Naive thymus-derived CD4-positive, alpha-beta T cell (primary cell): ENCODE results near the gene PPIL6. TPM values are rescaled to one million over a fixed set of nuclear protein-coding genes. Genes with fewer than 3 reads are reported as not detected.

Experiments used
- ATAC-seq: fragments of 150-1000 bp; cut with Tn5 transposase; 2 replicates; pipeline ENCODE4 v1.10.0; 2021; ENCODE audit warnings: mild to moderate bottlenecking, moderate library complexity
- CTCF ChIA-PET: fragments of 350-600 bp; sonication (Branson Sonifier 250); formaldehyde crosslinking; loops from one replicate; lab custom pipeline; 2021; ENCODE audit warnings: antibody characterized with exemption; lab: Charles Lee
- POLR2A ChIA-PET: fragments of 350-600 bp; sonication (Branson Sonifier 250); formaldehyde crosslinking; loops from one replicate; lab custom pipeline; 2021; ENCODE audit warnings: antibody characterized with exemption, inconsistent platforms; lab: Charles Lee
- DNase-seq, 9 donors: peaks; one replicate each; pipeline versions ENCODE4 v3.0.0 to v3.0.0-alpha.2; 2020 to 2022; ENCODE audit warnings: mixed read lengths in 1 of 9
- H3K27ac ChIP-seq: one replicate; pipeline ENCODE4 v1.7.0; 2013; ENCODE audit warnings: mild to moderate bottlenecking, low read depth, low read length, moderate library complexity
- H3K27me3 ChIP-seq, 2 donors: one replicate each; pipeline ENCODE4 v1.7.0; 2013; ENCODE audit warnings: low read length in 2 of 2, mild to moderate bottlenecking in 2 of 2, moderate library complexity in 2 of 2; ENCODE audit not compliant: control insufficient read depth in 2 of 2, insufficient read depth in 2 of 2
- H3K36me3 ChIP-seq, 3 experiments: 1 replicate in 2 of 3; 2 replicates in 1 of 3; pipeline ENCODE4 v1.7.0; 2013; ENCODE audit warnings: low read length in 3 of 3, mild to moderate bottlenecking in 3 of 3, moderate library complexity in 1 of 3; ENCODE audit not compliant: insufficient read depth in 3 of 3, control insufficient read depth in 2 of 3
- H3K4me1 ChIP-seq, 2 donors: one replicate each; pipeline ENCODE4 v1.7.0; 2013; ENCODE audit warnings: low read length in 2 of 2, mild to moderate bottlenecking in 2 of 2, moderate library complexity in 1 of 2; ENCODE audit not compliant: control insufficient read depth in 2 of 2, insufficient read depth in 2 of 2
- H3K4me3 ChIP-seq: 2 replicates; pipeline ENCODE4 v1.7.0; 2013; ENCODE audit warnings: mild to moderate bottlenecking, low read length
- H3K9me3 ChIP-seq, 3 experiments: 1 replicate in 2 of 3; 2 replicates in 1 of 3; pipeline ENCODE4 v1.7.0; 2013; ENCODE audit warnings: low read length in 3 of 3; ENCODE audit not compliant: control insufficient read depth in 2 of 3
- H3K27ac Mint-ChIP-seq, 9 donors: one replicate each; pipeline ENCODE4 v1.8.0; 2020 to 2022; ENCODE audit warnings: mixed read lengths in 9 of 9, mild to moderate bottlenecking in 8 of 9, moderate library complexity in 5 of 9, inconsistent platforms in 2 of 9
- H3K27me3 Mint-ChIP-seq, 5 donors: one replicate each; pipeline ENCODE4 v1.8.0; 2021 to 2022; ENCODE audit warnings: mixed read lengths in 5 of 5, mild to moderate bottlenecking in 1 of 5
- H3K36me3 Mint-ChIP-seq, 5 donors: one replicate each; pipeline ENCODE4 v1.8.0; 2020 to 2022; ENCODE audit warnings: mixed read lengths in 5 of 5, mild to moderate bottlenecking in 3 of 5, inconsistent platforms in 1 of 5
- H3K4me1 Mint-ChIP-seq, 7 donors: one replicate each; pipeline ENCODE4 v1.8.0; 2020 to 2022; ENCODE audit warnings: mixed read lengths in 7 of 7, mild to moderate bottlenecking in 3 of 7, inconsistent platforms in 1 of 7
- H3K4me3 Mint-ChIP-seq, 10 donors: one replicate each; pipeline ENCODE4 v1.8.0; 2020 to 2022; ENCODE audit warnings: mild to moderate bottlenecking in 10 of 10, mixed read lengths in 10 of 10, moderate library complexity in 6 of 10, inconsistent platforms in 2 of 10
- H3K9me3 Mint-ChIP-seq, 11 donors: one replicate each; pipeline ENCODE4 v1.8.0; 2020 to 2022; ENCODE audit warnings: mixed read lengths in 11 of 11, mild to moderate bottlenecking in 4 of 11, inconsistent platforms in 1 of 11, moderate library complexity in 1 of 11
- intact Hi-C, 2 donors: fragments of 100-400 bp; cut with micrococcal nuclease; formaldehyde crosslinking; loops; one replicate each; pipeline ENCODE4 v1.15.1; 2023
- polyA plus RNA-seq, 2 donors: library from polyadenylated mRNA; unstranded; fragments of 300-500 nt; fragmentation: Illumina TruSeq; gene quantifications; one replicate each; pipeline ENCODE4 v1.2.3, GENCODE V29; 2021
- total RNA-seq, 6 experiments: library from RNA in 5 of 6; stranded (reverse) in 5 of 6; gene quantifications; 1 replicate in 5 of 6; 2 replicates in 1 of 6; pipeline ENCODE4 v1.2.3 and lab custom pipeline; 2021 to 2026

The PPIL6 gene
- total and polyA plus RNA-seq, 7 experiments from 2014 or later, result 0.13 to 1.9 (median 0.51) TPM; not detected in 1

GRCh38 chr6:109342506-109342905, 97.9 kb downstream of the PPIL6 start:
- Mint-ChIP-seq H3K27ac (no peak overlapping the region), H3K36me3 (peaks cover 0 to 9% (median 0%) of the 10 kb centered on the region in 5 donors), H3K4me3 (no peak overlapping the region), H3K27me3 (no peaks in the 10 kb centered on the region), H3K4me1 (no peaks in the 10 kb centered on the region), H3K9me3 (no peaks in the 10 kb centered on the region)
- ChIA-PET CTCF (no interaction called here), POLR2A (no interaction called here)
- intact Hi-C loops, result no loop called here
- no peak for DNase-seq
- no peaks in the 10 kb centered on the region for H3K9me3 ChIP-seq
- H3K36me3 ChIP-seq, result no peaks in the 10 kb centered on the region
- H3K27ac ChIP-seq, result no peak overlapping the region
- no peaks in the 10 kb centered on the region for H3K4me1 ChIP-seq
- no peak overlapping the region for H3K4me3 ChIP-seq
- no peak for ATAC-seq
- H3K27me3 ChIP-seq, result no peaks in the 10 kb centered on the region

DNA sequence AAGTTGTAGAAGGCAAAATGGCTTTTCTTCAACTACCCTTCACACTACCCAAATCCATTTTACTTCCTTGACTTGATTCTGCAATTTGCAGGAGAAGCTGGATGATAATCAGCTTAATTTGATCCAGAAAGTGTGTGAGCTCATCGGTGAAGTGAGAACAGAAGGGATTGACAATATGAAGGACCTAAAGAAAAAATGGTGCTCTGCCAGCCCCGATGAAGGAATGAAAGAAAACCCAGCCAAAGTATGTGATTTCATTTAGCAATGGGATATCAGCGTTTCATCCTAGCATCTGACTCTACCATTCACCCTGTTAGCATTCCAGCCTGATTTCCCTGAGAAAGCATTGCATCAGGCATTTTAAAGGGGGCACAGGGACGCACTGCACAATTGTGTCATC, 99.6 kb downstream of the PPIL6 start:
- H3K4me3 ChIP-seq, result no peak overlapping the region
- H3K36me3 ChIP-seq, result no peaks in the 10 kb centered on the region
- no peak overlapping the region for H3K27ac ChIP-seq
- no peaks in the 10 kb centered on the region for H3K9me3 ChIP-seq
- ChIA-PET POLR2A (no interaction called here), CTCF (no interaction called here)
- H3K4me3 Mint-ChIP-seq, result no peak overlapping the region
- intact Hi-C loops, result no loop called here
- peaks cover 0 to 12% (median 1%) of the 10 kb centered on the region in 5 donors for H3K36me3 Mint-ChIP-seq
- no peaks in the 10 kb centered on the region for H3K27me3 Mint-ChIP-seq
- H3K4me1 Mint-ChIP-seq, result no peaks in the 10 kb centered on the region
- H3K27me3 ChIP-seq, result no peaks in the 10 kb centered on the region
- no peaks in the 10 kb centered on the region for H3K4me1 ChIP-seq
- ATAC-seq, result no peak
- no peak overlapping the region for H3K27ac Mint-ChIP-seq
- DNase-seq, result no peak
- H3K9me3 Mint-ChIP-seq, result no peaks in the 10 kb centered on the region

Other genes starting within 250 kb of the PPIL6 start
- 100 to 1,000 TPM; 149 to 275 (median 206) TPM for gene CD164, start 58.2 kb downstream of the PPIL6 start, total RNA-seq
- gene CD164, start 58.2 kb downstream of the PPIL6 start, polyA plus RNA-seq, result 100 to 1,000 TPM; 164 to 252 TPM
- 10 to 100 TPM; 16.9 to 33.7 (median 19.6) TPM for gene SMPD2, start 96 bp upstream of the PPIL6 start, total RNA-seq
- 1 to 10 TPM; 5.7 to 9.5 TPM for gene SMPD2, start 96 bp upstream of the PPIL6 start, polyA plus RNA-seq
- gene MICAL1, start 15.1 kb upstream of the PPIL6 start, total RNA-seq, result 100 to 1,000 TPM in 2 of 5 experiments, 10 to 100 TPM in 3; 61.4 to 125 (median 78.7) TPM
- gene MICAL1, start 15.1 kb upstream of the PPIL6 start, polyA plus RNA-seq, result 10 to 100 TPM; 18.3 to 22.6 TPM
- 10 to 100 TPM; 10.2 to 26.6 (median 23.4) TPM for gene ZBTB24, start 42.6 kb upstream of the PPIL6 start, total RNA-seq
- 1 to 10 TPM; 6.9 to 9.0 TPM for gene ZBTB24, start 42.6 kb upstream of the PPIL6 start, polyA plus RNA-seq